Choroid plexus epithelial cell (primary cell): Measurements from ENCODE around the gene PFKFB4.
"Not testable (repeated sequence)": the region's sequence is repeated elsewhere in the genome, so short reads cannot be mapped to it uniquely, and the experiment has no call there.

Experiments used
- DNase-seq: peaks from one replicate; pipeline ENCODE4 v3.0.0-alpha.2; 2010; ENCODE audit warnings: low read depth
- H3K4me3 ChIP-seq: 2 replicates; pipeline ENCODE4 v1.5.1; 2011; ENCODE audit warnings: low read depth, mild to moderate bottlenecking, control low read depth, low read length, moderate library complexity
- CTCF ChIP-seq: conservative IDR thresholded peaks from 2 replicates; pipeline ENCODE4 v1.5.1; 2011; ENCODE audit warnings: low read depth, mild to moderate bottlenecking, control low read depth, inconsistent platforms, low read length, moderate library complexity

Gene PFKFB4

GRCh38 chr3:48492461-48493202 is 64.0 kb downstream of the PFKFB4 start:
- DNase-seq: no peak
- no peak for TF ChIP-seq CTCF
- no peak overlapping the region for H3K4me3 ChIP-seq

- H3K4me3 ChIP-seq: no peak overlapping the region
- TF ChIP-seq CTCF: no peak
- no peak for DNase-seq
These were observed 69.7 kb downstream of the PFKFB4 start for GRCh38 chr3:48486952-48487351.

- not testable (repeated sequence) for DNase-seq, H3K4me3 ChIP-seq
These were observed 73.8 kb downstream of the PFKFB4 start for GRCh38 chr3:48482822-48483221.

- DNase-seq, H3K4me3 ChIP-seq: not testable (repeated sequence)
These were observed 75.7 kb downstream of the PFKFB4 start for GRCh38 chr3:48480891-48481290.

GRCh38 chr3:48478626-48479555 is 77.7 kb downstream of the PFKFB4 start:
- H3K4me3 ChIP-seq: no peak overlapping the region
- DNase-seq: no peak
- TF ChIP-seq CTCF: no peak

GRCh38 chr3:48477959-48478520 is 78.6 kb downstream of the PFKFB4 start:
- H3K4me3 ChIP-seq: no peak overlapping the region
- DNase-seq: no peak
- TF ChIP-seq CTCF: no peak

GRCh38 chr3:48476426-48477053 is 80.1 kb downstream of the PFKFB4 start:
- TF ChIP-seq CTCF: no peak
- no peak overlapping the region for H3K4me3 ChIP-seq
- DNase-seq: no peak
